Measurements from ENCODE around the gene SULT1C4.
"Not testable (repeated sequence)": the region's sequence is repeated elsewhere in the genome, so short reads cannot be mapped to it uniquely, and the experiment has no call there.

Gene SULT1C4

DNA sequence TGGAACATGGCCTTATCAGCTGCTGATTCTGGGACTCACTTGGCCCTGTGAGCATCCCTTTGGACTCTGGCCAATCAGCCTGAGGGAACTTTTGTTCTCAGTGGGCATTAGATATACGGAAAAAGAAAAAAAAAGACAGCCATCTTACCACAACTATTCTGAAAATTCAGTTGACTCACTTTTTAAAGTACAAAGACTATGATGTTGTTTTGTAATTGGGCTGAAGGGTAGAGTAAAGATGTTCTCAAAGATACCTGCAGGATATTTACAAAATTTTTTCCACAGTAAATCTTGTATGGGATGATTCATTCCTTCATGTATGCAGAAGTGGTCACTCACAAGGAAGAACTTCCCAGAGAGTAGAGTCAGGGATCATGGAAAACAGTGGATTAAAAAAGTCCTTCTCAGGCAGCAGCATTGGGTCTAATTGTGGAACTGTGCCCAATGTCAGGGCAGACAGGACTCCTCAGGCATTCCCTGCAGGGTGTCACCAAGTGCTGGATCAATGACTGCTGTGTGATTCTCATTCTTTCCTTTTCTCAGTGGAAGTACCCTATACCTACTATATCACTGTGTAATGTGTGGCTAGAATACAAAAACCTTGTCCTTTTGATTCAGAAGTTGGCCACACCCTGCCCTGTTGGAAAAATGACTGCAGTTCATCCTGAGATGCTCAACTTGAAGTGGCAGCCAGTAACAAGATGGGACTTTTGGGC is 35.4 kb downstream of the SULT1C4 start:
- WGBS (ENCODE audit: insufficient coverage, insufficient read length), result no CpG with 5 or more reads among the region's 1 CpG
- Histone ChIP-seq H3K9me3 (ENCODE audit: control insufficient read depth, insufficient read depth, low read length) (no peaks in the 10 kb centered on the region), H3K4me1 (ENCODE audit: control insufficient read depth, insufficient read depth, low read length) (no peaks in the 10 kb centered on the region), H3K27me3 (ENCODE audit: control insufficient read depth, insufficient read depth, low read length) (no peaks in the 10 kb centered on the region), H3K4me3 (ENCODE audit: low read length) (no peak overlapping the region), H3K36me3 (ENCODE audit: control insufficient read depth, insufficient read depth, low read length) (no peaks in the 10 kb centered on the region), H3K27ac (ENCODE audit: low read length) (no peak overlapping the region)
- DNase-seq (ENCODE audit: low read depth, low spot score), result no peak

GRCh38 chr2:108413711-108414095 is 35.9 kb downstream of the SULT1C4 start:
- no peaks in the 10 kb centered on the region for H3K36me3 ChIP-seq (ENCODE audit: control insufficient read depth, insufficient read depth, low read length)
- H3K27me3 ChIP-seq (ENCODE audit: control insufficient read depth, insufficient read depth, low read length), result no peaks in the 10 kb centered on the region
- H3K4me3 ChIP-seq (ENCODE audit: low read length), result no peak overlapping the region
- H3K27ac ChIP-seq (ENCODE audit: low read length), result no peak overlapping the region
- H3K4me1 ChIP-seq (ENCODE audit: control insufficient read depth, insufficient read depth, low read length), result no peaks in the 10 kb centered on the region
- no peak for DNase-seq (ENCODE audit: low read depth, low spot score)
- H3K9me3 ChIP-seq (ENCODE audit: control insufficient read depth, insufficient read depth, low read length), result no peaks in the 10 kb centered on the region
- WGBS (ENCODE audit: insufficient coverage, insufficient read length), result no CpG with 5 or more reads among the region's 1 CpG

DNA sequence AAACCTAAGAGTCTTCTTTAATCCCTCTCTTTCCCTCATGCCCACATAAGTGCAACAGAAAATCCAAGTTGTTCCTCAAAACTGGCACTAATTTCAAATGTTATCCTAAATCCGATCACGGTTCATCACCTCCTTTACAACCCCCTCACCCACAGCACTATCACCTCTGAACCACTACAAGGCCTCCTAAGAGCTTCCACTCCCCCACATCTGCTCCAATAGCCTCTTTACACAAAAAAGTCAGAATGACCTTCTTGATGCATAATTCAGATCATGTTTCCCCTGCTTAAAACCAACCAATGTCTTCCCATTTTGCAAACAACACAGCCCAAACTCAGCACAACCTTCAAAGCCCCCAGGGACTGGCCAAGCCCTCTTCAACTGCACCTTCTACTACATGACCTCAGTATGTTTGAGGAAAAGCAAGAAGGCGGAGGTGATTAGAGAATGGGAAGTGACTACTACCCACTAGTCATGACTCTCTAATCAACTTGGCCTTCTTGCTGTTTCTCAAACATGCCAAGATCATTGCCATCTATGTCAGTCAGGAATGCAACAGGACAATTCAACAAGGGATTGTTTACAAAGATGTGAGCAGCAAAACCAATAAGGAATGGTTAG is 36.6 kb downstream of the SULT1C4 start:
- no peak for DNase-seq (ENCODE audit: low read depth, low spot score)
- no peak overlapping the region for H3K27ac ChIP-seq (ENCODE audit: low read length)
- H3K27me3 ChIP-seq (ENCODE audit: control insufficient read depth, insufficient read depth, low read length), result no peaks in the 10 kb centered on the region
- H3K9me3 ChIP-seq (ENCODE audit: control insufficient read depth, insufficient read depth, low read length), result no peaks in the 10 kb centered on the region
- WGBS (ENCODE audit: insufficient coverage, insufficient read length), result no CpG with 5 or more reads among the region's 3 CpGs
- no peaks in the 10 kb centered on the region for H3K36me3 ChIP-seq (ENCODE audit: control insufficient read depth, insufficient read depth, low read length)
- H3K4me1 ChIP-seq (ENCODE audit: control insufficient read depth, insufficient read depth, low read length), result no peaks in the 10 kb centered on the region
- H3K4me3 ChIP-seq (ENCODE audit: low read length), result no peak overlapping the region

DNA sequence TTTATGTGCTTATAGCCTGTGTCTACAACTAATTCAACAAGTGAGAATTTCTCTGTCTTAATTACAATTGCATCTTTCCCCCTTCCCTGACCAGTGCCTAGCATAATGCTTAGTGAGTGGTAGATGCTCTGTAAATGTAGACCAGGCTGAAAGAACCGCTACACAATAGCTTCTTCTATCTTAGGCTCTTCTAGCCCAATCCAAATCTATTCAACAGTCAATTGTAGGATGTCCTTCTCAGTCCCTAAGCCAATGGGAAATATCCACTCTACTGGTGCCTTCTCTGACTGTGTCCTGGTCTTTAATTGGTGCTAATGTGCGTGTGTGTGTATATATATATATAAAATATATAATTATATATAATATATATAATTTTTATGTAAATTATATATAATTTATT is 37.2 kb downstream of the SULT1C4 start:
- WGBS (ENCODE audit: insufficient coverage, insufficient read length), result no CpG with 5 or more reads among the region's 2 CpGs
- Histone ChIP-seq H3K4me3 (ENCODE audit: low read length) (no peak overlapping the region), H3K27me3 (ENCODE audit: control insufficient read depth, insufficient read depth, low read length) (no peaks in the 10 kb centered on the region), H3K4me1 (ENCODE audit: control insufficient read depth, insufficient read depth, low read length) (no peaks in the 10 kb centered on the region), H3K9me3 (ENCODE audit: control insufficient read depth, insufficient read depth, low read length) (no peaks in the 10 kb centered on the region), H3K27ac (ENCODE audit: low read length) (no peak overlapping the region), H3K36me3 (ENCODE audit: control insufficient read depth, insufficient read depth, low read length) (no peaks in the 10 kb centered on the region)
- no peak for DNase-seq (ENCODE audit: low read depth, low spot score)

GRCh38 chr2:108417254-108417653 is 39.5 kb downstream of the SULT1C4 start:
- Histone ChIP-seq H3K27me3 (ENCODE audit: control insufficient read depth, insufficient read depth, low read length) (no peaks in the 10 kb centered on the region), H3K4me1 (ENCODE audit: control insufficient read depth, insufficient read depth, low read length) (no peaks in the 10 kb centered on the region), H3K27ac (ENCODE audit: low read length) (no peak overlapping the region), H3K36me3 (ENCODE audit: control insufficient read depth, insufficient read depth, low read length) (no peaks in the 10 kb centered on the region), H3K9me3 (ENCODE audit: control insufficient read depth, insufficient read depth, low read length) (no peaks in the 10 kb centered on the region), H3K4me3 (ENCODE audit: low read length) (no peak overlapping the region)
- no peak for DNase-seq (ENCODE audit: low read depth, low spot score)
- WGBS (ENCODE audit: insufficient coverage, insufficient read length), result no CpG with 5 or more reads among the region's 2 CpGs

GRCh38 chr2:108418416-108418815 is 40.7 kb downstream of the SULT1C4 start:
- WGBS (ENCODE audit: insufficient coverage, insufficient read length), result no CpG with 5 or more reads among the region's 4 CpGs
- H3K36me3 ChIP-seq (ENCODE audit: control insufficient read depth, insufficient read depth, low read length), result no peaks in the 10 kb centered on the region
- H3K27me3 ChIP-seq (ENCODE audit: control insufficient read depth, insufficient read depth, low read length), result no peaks in the 10 kb centered on the region
- no peak overlapping the region for H3K27ac ChIP-seq (ENCODE audit: low read length)
- no peaks in the 10 kb centered on the region for H3K4me1 ChIP-seq (ENCODE audit: control insufficient read depth, insufficient read depth, low read length)
- no peaks in the 10 kb centered on the region for H3K9me3 ChIP-seq (ENCODE audit: control insufficient read depth, insufficient read depth, low read length)
- H3K4me3 ChIP-seq (ENCODE audit: low read length), result no peak overlapping the region
- DNase-seq (ENCODE audit: low read depth, low spot score), result no peak

DNA sequence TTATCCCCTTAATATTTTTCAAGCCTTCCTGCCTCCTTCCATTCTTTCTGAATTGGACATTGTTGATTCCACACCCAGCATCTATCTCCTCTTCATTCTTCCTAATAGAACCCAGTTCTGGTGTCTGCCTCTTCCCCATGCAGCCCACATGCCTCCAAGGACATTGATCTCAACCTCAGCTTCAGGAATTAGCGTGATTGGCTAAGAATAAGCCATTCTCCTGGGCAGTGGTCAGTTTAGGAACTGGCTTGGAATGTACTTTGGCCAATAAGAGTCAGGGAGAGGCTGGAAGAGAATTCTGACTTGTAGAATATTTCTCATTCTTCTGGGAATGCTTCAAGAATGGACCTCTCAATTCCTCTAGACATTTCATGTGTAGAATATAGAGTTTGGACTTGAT is 45.3 kb downstream of the SULT1C4 start:
- DNase-seq (ENCODE audit: low read depth, low spot score), result no peak
- WGBS (ENCODE audit: insufficient coverage, insufficient read length), result no CpG with 5 or more reads among the region's 1 CpG
- Histone ChIP-seq H3K36me3 (ENCODE audit: control insufficient read depth, insufficient read depth, low read length) (no peaks in the 10 kb centered on the region), H3K4me1 (ENCODE audit: control insufficient read depth, insufficient read depth, low read length) (no peaks in the 10 kb centered on the region), H3K27ac (ENCODE audit: low read length) (no peak overlapping the region), H3K9me3 (ENCODE audit: control insufficient read depth, insufficient read depth, low read length) (no peaks in the 10 kb centered on the region), H3K27me3 (ENCODE audit: control insufficient read depth, insufficient read depth, low read length) (no peaks in the 10 kb centered on the region), H3K4me3 (ENCODE audit: low read length) (no peak overlapping the region)

GRCh38 chr2:108423502-108424251 is 45.9 kb downstream of the SULT1C4 start:
- Histone ChIP-seq H3K27ac (ENCODE audit: low read length) (no peak overlapping the region), H3K36me3 (ENCODE audit: control insufficient read depth, insufficient read depth, low read length) (no peaks in the 10 kb centered on the region), H3K4me1 (ENCODE audit: control insufficient read depth, insufficient read depth, low read length) (no peaks in the 10 kb centered on the region), H3K4me3 (ENCODE audit: low read length) (no peak overlapping the region), H3K27me3 (ENCODE audit: control insufficient read depth, insufficient read depth, low read length) (no peaks in the 10 kb centered on the region), H3K9me3 (ENCODE audit: control insufficient read depth, insufficient read depth, low read length) (no peaks in the 10 kb centered on the region)
- DNase-seq (ENCODE audit: low read depth, low spot score), result no peak
- WGBS (ENCODE audit: insufficient coverage, insufficient read length), result no CpG with 5 or more reads among the region's 8 CpGs

DNA sequence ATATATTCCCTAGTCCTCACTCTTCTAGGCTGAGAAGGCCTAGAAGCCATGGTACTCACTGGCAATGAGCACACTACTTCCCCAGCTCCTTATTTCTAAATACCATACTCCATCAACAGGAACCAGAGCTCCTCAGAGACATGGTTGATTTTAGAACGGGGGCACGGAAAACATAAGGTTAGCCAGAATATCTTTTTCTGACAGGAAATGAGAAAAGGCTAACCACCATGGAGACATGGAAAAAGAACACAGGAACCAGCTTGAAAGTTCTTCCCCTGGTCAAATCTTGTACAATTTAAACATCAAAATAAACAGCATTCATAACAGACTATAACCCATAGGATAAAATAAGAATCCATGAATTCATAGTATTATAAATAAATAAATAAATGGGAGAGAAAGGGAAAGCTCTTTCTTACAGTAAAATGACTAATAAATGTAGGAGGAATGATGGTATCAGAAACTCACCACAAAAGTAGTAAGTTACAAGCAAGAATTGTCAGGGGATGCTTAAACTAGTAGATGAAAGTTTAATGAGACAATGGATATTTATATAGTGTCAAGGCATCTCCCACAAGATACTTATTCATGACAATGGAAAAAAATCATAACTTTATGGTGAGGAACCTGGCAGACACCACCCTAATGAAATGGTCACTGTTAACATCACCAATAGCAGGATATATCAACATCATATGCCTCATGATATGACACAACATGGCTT is 50.7 kb downstream of the SULT1C4 start:
- Histone ChIP-seq H3K27me3 (ENCODE audit: control insufficient read depth, insufficient read depth, low read length) (no peaks in the 10 kb centered on the region), H3K4me1 (ENCODE audit: control insufficient read depth, insufficient read depth, low read length) (no peaks in the 10 kb centered on the region), H3K9me3 (ENCODE audit: control insufficient read depth, insufficient read depth, low read length) (no peaks in the 10 kb centered on the region), H3K4me3 (ENCODE audit: low read length) (no peak overlapping the region), H3K36me3 (ENCODE audit: control insufficient read depth, insufficient read depth, low read length) (no peaks in the 10 kb centered on the region), H3K27ac (ENCODE audit: low read length) (no peak overlapping the region)
- no peak for DNase-seq (ENCODE audit: low read depth, low spot score)
- no CpG with 5 or more reads among the region's 2 CpGs for WGBS (ENCODE audit: insufficient coverage, insufficient read length)

- H3K4me1 ChIP-seq (ENCODE audit: control insufficient read depth, insufficient read depth, low read length); H3K9me3 ChIP-seq (ENCODE audit: control insufficient read depth, insufficient read depth, low read length); H3K27me3 ChIP-seq (ENCODE audit: control insufficient read depth, insufficient read depth, low read length); H3K36me3 ChIP-seq (ENCODE audit: control insufficient read depth, insufficient read depth, low read length); H3K27ac ChIP-seq (ENCODE audit: low read length); H3K4me3 ChIP-seq (ENCODE audit: low read length); DNase-seq (ENCODE audit: low read depth, low spot score): not testable (repeated sequence)
- no CpG with 5 or more reads among the region's 1 CpG for WGBS (ENCODE audit: insufficient coverage, insufficient read length)
Measured at GRCh38 chr2:108435578-108435977, 57.8 kb downstream of the SULT1C4 start.
